Stimulated activated CD4-positive, alpha-beta T cell treated with anti-CD3 and anti-CD28 coated beads, Interleukin-1b, Interleukin-23, amount 100 ng/mL, for 48 hours (primary cell): ENCODE measurements around the gene PTPRH.
A peak's percentile ranks its signal among the peaks of the same experiment; 100 is the strongest.

ENCODE experiments used
- DNase-seq: peaks from one replicate; pipeline ENCODE4 v3.0.0-alpha.2; 2020

PTPRH gene, protein sequence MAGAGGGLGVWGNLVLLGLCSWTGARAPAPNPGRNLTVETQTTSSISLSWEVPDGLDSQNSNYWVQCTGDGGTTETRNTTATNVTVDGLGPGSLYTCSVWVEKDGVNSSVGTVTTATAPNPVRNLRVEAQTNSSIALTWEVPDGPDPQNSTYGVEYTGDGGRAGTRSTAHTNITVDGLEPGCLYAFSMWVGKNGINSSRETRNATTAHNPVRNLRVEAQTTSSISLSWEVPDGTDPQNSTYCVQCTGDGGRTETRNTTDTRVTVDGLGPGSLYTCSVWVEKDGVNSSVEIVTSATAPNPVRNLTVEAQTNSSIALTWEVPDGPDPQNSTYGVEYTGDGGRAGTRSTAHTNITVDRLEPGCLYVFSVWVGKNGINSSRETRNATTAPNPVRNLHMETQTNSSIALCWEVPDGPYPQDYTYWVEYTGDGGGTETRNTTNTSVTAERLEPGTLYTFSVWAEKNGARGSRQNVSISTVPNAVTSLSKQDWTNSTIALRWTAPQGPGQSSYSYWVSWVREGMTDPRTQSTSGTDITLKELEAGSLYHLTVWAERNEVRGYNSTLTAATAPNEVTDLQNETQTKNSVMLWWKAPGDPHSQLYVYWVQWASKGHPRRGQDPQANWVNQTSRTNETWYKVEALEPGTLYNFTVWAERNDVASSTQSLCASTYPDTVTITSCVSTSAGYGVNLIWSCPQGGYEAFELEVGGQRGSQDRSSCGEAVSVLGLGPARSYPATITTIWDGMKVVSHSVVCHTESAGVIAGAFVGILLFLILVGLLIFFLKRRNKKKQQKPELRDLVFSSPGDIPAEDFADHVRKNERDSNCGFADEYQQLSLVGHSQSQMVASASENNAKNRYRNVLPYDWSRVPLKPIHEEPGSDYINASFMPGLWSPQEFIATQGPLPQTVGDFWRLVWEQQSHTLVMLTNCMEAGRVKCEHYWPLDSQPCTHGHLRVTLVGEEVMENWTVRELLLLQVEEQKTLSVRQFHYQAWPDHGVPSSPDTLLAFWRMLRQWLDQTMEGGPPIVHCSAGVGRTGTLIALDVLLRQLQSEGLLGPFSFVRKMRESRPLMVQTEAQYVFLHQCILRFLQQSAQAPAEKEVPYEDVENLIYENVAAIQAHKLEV

DNA sequence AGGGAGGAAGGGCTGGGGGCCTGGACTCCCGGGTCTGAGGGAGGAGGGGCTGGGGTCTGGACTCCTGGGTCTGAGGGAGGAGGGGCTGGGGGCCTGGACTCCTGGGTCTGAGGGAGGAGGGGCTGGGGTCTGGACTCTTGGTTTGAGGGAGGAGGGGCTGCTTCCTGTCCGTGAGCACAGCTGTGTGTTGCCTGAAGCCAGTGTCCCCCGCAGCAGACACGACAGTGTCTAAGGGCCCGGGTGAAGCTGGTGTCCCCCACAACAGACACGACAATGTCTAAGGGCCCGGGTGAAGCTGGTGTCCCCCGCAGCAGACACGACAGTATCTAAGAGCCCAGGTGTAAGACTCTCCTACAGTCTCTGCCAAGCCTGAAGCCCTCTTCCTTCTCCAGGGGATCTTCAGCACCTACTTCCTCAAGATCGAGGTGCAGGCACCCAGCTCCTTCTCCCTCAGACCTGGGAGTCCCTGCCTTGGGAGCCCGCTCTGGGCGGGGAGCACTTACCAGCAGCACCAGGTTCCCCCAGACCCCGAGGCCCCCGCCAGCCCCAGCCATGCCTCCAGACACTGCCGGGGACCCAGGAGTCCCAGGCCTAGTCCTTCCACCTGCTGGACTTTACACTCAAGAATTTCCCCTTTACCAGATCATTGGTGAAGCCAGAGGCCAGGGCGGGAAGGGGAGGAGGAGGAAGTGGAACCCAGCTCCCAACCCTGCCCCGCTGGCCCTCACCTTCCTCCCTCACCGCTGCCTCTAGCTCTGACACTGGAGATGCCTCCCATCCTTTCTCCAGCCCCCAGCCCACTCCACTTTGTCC, at the start of gene PTPRH:
Gene PTPRH (minus strand): TSS at position 622 of the 813 bp plus-strand sequence. CDS start 68 bp downstream, at position 554.
- no peak for DNase-seq

DNA sequence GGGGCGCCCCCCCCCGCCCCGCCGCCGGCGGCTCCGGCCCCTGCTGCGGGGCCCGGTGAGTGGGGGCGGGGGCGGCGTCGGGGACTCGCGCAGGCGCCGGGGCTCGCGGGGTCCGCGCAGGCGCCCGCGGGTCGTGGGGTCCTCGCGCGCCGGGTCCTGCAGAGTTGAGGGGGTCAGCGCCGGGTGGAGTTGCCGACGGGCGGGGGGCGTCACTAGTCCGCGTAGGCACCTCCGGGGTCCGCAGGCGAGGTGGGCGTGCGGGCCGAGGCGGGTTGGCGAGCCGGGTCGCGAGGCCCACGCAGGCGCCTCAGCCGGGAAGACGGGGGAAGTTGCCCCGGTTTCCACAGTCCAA, 49.2 kb upstream of the PTPRH start:
- peak; percentile 19 for DNase-seq

DNA sequence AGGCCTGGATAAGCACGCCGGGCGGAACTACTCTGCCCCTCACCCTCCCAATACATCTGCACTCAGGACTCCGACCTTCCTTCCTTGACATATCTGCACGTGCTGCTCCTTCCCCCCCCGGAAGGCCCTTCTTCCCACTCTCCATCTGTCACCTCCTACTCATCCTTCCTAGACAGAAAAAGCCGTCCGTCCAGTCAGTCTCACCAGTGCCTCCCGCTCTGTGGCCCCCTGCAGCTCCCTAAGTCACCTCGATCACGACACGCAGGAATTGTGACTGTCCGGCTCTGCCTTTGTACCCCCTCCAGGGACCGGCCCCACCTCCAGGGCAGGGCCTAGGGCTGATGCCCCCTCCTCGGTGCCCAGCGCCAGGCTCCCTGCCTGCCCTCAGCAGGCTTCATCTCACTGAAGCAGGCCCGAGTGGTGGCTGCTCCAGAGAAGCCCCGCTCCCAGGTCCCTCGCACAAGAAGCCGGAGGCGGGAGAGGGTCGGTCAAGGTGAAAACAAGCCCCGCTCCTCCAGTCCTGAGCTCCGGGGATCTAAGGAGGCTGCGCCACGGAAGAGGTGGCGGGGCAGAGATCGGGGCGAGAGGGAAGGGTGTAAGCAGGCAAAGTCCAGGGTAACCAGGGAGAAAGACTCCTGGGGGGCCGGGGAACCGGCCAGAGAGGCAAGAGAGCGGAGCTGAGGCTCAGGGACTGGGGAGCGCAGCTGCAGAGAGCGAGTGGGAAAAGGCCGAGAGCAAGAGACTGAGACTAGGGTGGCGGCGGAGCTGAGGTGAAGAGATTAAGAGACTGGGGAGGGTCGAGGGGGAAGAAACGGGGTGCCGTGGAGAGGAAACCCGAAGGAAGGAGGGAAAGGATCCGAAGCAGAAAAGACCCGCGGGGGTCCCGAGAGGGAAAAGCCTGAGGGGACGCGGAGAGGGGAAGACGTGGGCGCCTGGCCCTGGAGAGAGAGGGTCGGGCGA, 48.4 kb upstream of the PTPRH start:
- DNase-seq, result peak; percentile 20

DNA sequence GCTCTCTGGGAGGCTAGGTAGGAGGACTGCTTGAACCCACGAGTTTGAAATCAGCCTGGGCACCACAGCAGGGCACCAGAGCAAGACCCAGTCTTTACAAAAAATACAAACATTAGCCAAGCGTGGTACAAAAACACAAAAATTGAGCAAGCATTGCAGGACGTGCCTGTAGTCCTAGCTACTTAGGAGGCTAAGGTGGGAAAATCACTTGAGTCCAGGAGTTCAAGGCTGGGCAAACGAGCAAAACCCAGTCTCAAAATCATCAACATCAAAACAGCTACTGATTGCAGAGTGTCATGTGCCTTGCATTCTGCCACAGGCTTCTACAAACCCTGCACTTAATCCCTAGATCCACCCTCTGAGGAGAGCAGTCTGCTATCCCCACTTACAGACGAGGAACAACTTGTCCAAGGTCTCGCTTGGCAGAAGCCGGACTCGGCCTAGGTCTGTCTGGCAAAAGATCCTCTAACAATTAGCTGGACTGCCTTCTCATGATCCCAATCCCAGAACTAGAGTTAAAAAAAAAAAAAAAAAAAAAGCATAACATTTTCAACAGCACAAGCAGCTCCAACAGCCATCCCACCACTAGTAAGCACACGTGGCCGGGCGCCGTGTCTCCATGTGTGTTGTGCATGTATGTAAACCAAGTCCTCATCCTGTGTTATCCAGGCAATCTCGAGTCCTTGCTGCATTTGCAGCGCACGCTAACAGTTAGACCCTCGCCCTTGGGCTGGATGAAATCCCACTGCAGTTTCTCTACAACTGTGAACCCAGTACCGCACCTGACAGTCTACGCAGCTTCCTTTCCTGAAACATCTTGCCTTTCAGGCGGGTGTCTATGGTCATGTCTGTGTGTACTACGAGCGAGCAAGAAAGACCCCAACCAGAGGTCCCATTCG, 47.5 kb upstream of the PTPRH start:
- no peak for DNase-seq

DNA sequence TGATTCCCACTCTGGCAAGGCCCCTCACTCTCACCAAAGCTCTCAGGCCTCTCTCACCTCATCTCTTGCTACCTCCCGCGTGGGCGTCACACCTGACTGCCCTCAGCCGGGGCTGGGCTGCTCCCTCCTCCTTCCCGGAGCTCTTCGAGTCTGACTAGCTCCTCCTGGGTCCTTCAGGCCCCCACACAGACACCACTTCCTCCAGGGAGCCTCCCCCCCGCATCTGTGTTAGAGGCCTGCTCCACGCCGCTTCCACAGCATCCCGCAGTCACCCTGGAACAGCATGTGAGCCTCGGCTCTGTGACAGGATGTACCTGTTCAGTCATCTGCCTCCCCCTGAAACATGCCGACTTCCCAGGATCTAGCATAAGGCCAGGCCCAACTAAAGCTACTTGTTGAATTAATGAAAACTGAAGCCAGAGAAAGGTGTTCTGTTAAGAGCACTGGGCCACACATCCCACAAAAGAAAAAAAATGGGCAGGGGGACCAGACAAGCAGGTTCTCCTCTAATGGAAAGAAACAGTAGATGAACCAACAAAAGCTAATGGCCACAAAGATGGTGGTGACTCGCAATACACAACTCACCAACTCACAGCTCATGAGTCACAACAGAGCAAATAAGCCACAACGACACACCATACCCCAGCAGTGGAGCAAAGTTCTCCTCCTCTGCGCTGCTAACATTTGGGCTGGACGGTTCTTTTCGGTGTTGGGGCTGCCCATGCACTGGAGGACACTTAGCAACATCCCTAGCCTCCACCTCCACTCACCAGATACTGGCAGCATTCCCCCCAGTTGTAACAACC, 46.5 kb upstream of the PTPRH start:
- DNase-seq, result peak; percentile 71

DNA sequence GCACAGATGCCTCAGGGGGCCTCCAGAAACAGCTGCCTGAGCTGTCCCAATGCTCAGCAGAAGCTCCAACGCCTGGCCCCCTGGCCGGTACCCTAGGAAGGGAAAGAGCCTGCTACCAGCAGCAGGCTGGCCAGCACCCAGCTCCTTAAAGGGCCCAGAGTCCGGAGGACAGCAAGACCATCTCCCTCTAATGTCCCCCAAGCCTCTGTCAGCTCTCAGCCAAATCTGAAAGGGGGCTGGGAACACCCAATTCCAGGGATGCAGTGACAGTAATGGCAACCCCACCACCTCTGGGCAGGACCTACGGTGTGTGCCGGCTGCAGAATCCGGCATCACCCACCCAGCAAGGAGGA, 45.3 kb upstream of the PTPRH start:
- DNase-seq, result no peak

DNA sequence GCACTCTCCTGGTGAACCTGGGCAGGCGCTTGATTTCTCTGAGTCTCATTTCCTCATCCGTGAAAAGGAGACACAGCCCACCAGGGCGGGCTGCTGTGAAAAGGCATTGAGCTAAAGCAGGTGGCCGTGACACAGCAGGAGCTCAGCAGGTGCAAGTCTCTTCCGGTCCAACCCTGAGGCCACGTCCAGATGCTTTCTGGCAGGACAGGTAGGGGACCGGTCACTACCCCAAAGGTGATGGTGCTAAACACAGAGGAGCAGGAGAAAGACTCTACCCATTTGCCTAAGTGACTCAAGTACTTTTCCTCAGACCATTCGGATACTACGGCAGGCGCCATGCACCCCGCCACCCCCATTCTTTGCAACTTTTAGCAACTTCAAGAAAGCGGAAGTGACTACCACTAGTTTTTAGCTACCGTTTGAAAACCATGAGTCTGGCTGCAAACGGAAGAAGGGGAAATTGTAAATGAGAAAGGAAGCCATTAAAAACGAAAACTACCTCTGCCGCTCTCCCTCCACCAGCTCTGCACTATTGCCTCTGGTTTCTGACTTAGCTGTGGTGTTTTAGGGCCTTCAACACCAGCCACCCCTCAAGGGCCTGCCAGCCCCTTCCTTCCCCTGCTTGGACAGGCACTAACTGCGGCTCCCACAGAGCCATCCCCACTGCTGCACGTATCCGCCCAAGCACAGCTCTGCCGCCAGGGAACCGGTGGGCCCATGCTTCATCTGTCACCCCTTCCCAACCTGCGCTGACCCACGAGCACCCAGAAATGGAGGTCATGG, 44.7 kb upstream of the PTPRH start:
- DNase-seq, result peak; percentile 56

DNA sequence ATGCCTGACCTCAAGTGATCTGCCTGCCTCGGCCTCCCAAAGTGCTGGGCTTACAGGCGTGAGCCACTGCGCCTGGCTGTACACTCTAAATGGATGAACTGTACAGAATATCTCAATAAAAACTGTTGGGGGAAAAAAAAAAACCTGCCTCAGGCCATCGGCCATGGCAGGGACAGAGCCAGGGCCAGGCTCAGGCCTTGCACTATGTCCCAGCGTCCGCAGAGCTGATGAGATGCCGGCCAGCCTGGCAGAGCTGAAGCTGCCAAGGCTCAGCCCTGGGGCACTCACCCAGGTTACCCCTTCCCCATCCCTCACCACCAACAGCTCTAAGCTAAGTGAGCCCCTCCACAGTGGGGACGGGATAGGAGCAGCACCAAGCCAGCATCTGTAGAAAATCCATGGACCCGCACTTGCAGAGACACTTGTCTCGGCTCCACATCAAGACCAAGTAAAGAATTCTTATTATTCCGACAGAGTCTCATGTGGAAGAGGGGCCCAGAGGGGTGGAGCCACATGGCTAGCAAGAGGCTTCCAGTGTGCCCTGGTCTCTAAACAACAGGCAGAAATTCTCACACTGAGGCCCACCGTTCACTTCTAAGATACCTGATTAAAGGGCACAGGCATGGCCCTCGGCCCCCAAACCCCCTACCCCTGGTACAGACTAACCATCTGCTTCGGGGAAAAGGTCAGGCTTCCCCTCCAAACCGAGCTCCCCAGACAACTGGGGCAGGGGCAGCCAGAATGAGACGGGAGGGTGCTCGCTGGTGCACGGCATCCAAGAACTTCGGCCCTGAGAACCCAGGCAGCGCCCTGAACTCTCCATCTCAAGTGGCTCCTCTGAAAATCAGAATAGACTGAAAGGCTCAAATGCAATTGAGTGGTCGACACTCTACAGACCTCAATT, 43.7 kb upstream of the PTPRH start:
- DNase-seq, result no peak

DNA sequence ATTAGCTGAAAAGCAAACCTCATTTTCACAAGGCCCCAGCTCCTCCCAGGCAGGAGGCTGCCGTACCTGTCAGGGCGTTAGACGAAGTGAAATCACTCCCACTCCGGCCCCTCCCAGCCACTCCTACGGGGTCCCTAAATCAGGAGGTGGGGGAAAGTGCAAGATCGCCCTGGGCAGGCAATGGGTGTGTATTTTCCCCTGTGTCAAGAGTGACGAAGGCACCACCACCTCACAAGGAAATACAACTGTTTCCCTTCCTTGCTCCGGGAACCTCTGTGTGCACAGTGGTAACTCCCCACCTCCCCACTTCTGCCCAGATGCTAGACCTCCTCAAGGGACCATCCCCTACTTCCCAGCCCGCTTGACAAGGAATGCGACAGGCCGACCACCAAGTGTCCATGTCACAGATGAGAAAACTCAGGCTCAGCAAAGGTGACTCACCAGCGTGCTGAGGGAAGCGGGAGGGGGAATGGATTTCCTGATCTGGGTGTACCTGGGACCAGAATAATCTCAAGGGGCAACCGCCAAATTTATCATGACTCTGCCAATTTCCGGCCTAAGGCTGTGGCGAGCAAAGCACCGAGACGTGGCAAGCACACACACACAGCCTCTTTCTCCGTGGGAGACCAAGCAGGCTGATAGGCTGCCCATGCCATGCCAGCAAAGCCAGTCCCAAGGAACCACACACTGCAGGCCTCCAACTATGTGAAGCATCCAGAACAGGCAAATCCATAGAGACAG, 42.2 kb upstream of the PTPRH start:
- peak; percentile 48 for DNase-seq

DNA sequence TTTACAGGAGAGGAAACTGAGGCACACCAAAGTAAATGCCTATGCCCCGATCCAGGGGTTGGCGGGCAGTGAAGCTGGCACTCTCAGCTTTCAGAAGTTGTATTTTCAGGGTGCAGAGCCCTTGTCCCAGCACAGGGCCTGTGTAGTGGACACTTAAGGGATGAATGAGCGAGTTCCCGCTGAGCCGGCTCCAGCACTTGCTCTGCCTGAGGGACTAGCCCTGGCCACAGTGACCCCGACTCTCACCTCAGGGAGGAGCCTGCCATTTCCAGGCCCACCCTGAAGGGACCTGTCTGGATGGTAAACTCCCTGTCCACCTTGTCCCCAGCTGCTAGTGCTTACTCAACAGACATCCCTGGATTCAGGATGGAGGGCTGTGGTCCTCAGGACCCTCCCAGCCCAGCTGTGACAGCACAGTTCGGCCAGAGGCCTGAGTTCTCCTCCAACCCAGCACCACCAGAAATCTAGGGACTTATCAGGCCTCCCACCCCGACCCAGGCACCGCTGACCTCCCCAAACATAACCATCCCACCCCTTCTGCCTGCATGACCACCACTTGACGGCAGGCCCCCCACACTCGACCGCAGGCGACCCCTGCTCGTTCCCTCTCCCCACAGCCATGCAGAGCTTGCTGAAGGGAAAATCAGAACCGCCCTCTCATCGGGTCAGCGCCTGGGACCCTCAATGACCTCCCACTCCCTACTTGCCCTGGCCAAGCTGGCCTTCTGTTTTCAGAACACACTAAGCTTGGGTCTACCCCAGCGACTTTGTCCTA, 41.1 kb upstream of the PTPRH start:
- no peak for DNase-seq

DNA sequence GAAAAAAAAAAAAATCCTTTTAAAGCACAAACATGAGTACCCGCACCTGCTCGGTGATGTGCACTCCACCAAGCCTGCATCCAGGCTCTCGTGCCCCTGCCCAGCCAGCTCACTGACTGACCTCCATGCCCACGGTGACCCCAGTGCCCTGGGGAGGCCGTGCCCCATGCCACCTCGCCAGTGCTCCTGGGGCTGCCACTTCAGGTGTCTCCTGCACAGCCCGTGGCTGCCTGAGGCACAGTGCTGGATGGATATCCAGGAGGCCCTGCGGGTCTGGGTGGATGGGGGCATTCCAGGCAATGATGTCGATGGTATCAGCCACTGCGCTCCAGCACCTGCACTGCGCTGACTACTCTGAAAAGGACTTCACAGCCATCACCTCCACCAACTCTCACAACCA, 40.5 kb upstream of the PTPRH start:
- no peak for DNase-seq

DNA sequence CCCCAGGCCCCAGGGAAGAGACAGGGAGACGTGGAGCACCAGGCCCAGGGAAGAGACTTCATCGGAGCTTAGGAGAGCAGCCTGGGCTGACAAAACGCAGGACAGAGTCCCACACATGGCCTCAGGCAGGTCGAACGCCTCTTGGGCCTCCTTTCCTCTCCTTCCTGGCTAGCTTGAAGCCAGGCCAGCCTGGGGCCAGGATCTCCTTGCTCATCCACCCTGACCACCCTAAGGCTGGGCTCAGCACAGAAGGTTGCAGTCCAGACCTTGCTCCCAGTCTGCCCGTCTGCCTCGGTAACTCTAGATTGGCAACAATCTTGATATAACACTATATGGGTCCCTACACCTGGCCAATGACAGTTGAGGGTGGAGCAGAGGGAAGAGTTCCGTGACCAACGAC, 39.4 kb upstream of the PTPRH start:
- DNase-seq, result no peak

DNA sequence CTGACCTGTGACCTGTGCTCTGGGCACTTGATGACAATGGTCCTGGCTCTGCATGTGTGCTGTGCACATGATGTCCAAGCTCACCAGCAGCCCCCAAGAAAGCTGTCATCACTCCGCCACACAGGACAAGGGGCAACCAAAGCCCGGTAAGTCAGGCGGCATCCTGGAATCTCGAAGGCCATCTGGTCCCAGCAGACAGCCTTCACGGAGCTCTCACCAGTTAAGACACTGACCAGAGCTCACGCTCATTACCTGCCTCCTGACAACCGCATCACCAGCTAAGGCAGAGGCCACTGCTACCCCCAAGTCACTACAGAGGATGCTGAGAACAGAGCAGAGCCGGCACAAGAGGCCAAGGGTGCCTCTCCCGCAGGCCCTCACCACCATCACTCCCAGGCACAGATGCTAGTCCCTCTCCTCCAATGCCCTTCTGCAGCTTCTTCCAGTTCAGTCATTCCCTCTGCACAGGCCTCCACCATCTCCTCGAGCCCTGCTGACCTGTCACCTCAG, 38.9 kb upstream of the PTPRH start:
- no peak for DNase-seq

DNA sequence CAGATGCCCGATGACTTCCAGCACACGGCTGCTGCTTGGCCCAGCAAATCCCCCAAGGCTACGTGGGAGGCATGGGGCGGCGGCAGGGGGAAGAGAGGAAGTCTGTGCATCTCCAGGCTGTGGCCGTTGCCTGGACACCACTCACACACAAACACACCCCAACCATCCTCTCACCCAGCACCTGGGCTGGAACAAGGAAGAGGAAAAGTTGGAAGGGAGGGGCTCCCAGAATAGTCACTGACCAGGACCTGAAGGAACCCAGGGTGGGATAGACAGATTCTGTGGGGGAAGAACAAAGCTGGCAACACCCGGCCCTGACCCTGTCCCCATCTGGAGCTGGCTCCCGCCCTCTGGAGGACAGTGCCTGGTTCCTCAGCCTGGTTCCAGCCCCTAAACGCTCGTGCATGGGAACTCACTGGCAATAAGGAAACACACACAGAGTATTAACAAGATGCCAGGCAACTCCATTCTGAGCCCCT, 38.4 kb upstream of the PTPRH start:
- no peak for DNase-seq
